ENCODE results near the gene NUDT16L1.

Gene NUDT16L1

DNA sequence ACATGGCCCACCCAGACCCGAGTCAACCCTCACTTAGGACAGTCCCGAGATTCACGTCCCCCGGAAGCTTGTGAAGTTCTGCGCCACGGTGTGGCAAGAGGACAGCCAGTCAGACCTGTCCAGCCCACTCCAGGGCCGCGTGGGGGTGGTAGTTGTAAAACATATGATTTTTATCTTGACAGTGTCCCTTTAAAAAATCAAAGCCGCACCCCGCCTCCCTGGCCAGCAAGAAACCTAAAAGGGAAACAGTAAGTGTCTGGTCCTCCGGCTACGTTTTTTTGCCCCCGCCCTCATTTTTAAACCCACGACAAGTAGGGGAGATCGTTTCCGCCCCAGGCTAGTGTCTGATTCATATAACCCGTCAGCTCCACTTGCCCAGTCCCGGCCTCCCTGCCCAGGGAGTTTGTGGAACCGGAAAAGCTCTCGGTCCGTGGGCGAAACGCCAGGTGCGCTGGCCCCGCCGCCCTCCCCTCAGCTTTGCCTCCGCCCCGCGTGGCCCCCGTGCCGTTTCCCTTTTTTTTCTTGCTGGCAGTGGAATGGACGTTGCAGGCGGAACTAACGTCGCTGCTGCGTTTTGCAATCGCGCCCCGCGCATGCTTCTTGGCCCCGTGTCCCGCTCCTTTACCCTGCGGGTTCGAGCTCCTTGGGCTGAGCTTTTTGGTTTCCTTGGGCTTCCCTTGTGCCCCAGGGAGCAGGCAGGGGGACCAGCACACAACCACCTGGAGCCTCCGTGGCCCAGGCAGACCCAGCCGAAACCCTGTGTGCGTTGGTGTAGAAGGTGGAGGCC is 13.3 kb upstream of the NUDT16L1 start:
- TF ChIP-seq, protein P1, sequence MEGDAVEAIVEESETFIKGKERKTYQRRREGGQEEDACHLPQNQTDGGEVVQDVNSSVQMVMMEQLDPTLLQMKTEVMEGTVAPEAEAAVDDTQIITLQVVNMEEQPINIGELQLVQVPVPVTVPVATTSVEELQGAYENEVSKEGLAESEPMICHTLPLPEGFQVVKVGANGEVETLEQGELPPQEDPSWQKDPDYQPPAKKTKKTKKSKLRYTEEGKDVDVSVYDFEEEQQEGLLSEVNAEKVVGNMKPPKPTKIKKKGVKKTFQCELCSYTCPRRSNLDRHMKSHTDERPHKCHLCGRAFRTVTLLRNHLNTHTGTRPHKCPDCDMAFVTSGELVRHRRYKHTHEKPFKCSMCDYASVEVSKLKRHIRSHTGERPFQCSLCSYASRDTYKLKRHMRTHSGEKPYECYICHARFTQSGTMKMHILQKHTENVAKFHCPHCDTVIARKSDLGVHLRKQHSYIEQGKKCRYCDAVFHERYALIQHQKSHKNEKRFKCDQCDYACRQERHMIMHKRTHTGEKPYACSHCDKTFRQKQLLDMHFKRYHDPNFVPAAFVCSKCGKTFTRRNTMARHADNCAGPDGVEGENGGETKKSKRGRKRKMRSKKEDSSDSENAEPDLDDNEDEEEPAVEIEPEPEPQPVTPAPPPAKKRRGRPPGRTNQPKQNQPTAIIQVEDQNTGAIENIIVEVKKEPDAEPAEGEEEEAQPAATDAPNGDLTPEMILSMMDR (IDR thresholded peaks at IDR 0.05; ENCODE audit: extremely low read depth, missing control alignments): no peak
- no peak for DNase-seq (ENCODE audit: low spot score)

DNA sequence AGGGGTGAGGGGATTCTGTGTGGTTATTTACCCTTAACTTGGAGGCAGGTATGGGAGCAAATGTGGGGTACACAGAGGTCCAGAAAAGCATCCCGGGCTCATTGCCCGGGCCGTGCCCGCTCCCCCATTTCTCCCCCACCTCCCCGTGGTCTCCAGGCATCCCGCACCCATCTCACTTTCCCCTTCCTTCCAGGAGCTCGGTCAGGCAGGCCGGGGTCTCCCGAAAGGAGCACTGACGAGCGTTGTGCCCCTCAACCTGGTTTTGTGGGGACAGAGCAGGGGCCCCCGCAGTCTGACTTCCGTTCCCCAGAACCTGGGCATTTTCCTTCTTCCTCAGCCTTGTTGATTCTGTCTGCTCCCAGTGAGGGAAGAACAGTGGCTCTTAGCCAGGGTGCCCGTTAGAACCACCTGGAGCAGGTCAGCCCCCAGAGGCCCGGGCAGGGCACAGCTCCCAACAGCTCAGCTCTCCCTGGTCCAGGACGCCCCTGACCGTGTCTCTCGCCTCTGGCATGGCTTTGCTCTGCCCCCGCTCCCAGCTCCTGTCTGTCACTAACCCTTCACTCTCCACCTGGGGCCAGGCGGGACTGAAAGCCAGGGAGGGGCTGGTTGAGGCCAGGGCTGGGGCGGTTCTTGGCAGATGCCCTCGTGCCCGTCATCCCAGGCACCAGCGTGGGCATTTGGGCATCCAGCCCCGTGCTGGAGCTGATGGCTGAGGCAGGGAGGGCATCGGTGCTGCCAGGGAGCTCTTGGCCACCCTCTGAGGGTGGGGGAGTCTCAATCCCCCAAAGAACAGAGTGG is 12.5 kb upstream of the NUDT16L1 start:
- TF ChIP-seq, protein P1 (IDR thresholded peaks at IDR 0.05; ENCODE audit: extremely low read depth, missing control alignments): no peak
- DNase-seq (ENCODE audit: low spot score): no peak

DNA sequence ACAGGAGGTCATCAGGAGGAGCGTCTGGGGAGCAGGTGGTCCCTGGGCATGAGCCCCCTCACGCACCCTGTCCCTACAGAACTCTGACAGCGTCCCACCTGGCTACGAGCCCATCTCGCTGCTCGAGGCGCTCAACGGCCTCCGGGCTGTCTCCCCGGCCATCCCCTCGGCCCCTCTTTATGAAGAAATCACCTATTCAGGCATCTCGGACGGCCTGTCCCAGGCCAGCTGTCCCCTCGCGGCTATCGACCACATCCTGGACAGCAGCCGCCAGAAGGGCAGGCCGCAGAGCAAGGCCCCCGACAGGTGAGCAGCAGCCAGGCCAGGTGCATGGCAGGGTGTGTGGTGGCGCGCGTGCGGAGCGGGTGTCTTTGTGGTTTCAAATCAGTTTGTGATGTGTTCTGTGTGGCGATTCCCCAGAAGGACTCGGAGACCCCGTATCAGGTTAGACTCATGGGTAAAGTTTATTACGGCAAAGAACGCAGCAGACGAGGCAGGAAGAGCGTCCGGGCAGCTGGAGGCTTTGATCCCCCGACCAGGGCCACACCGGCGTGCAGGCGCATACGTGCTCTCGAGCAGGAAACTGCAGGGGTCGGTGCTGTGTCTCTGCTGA is 11.8 kb upstream of the NUDT16L1 start:
- no peak for DNase-seq (ENCODE audit: low spot score)
- TF ChIP-seq, protein P1 (IDR thresholded peaks at IDR 0.05; ENCODE audit: extremely low read depth, missing control alignments): no peak

DNA sequence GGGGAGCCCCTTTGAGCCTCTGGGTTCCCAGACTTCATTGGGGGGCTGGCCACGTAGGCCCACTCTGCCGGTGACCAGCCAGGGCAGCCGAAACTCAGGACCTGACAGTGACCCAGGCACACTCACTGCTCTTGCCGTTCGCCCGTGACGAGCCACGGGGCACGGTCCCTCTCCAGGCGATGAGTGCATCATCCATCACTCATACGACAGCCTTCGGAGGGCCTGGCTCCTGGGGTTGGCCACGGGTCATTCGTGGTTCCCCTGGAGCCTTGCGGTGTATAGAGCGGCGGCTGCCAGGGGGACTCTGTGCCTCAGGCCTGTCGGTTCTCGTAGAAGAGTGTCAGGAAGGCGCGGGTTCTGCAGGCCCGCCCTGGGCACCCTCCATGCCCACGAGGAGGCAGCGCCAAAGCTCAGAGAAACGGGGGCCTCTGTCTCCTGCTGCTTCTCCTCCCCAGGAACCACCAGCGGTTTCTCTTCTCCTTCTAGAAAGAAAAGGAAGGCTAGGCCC is 11.2 kb upstream of the NUDT16L1 start:
- TF ChIP-seq, protein P1 (IDR thresholded peaks at IDR 0.05; ENCODE audit: extremely low read depth, missing control alignments): no peak
- DNase-seq (ENCODE audit: low spot score): no peak

DNA sequence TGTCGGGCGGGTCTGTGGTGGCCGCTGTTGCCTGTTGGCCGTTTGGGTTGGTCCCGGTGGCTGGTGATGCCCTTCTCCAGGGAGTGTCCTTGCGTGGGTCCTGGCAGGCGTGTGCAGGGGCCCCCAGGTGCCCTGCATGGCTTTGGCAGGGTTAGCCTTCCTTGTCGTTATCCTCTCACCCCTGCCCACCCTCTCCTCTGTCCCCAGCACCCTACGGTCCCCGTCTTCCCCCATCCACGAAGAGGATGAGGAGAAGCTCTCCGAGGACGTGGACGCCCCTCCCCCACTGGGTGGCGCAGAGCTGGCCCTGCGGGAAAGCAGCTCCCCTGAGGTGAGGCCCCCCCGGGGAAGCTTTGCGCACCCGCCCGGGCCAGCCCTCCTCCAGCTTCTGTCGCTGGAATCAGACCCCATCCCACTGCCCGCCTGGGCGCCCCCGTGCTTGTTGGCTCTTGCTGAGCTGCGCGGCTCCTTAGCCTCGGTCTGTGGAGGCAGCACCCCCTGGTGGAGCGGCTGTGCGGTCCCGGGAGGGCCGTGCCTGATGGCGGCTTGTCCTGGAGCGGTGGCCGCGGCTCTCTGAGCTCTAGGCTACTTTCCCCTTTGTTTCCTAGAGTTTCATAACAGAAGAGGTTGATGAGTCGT is 10.6 kb upstream of the NUDT16L1 start:
- TF ChIP-seq, protein P1 (IDR thresholded peaks at IDR 0.05; ENCODE audit: extremely low read depth, missing control alignments): no peak
- DNase-seq (ENCODE audit: low spot score): no peak

DNA sequence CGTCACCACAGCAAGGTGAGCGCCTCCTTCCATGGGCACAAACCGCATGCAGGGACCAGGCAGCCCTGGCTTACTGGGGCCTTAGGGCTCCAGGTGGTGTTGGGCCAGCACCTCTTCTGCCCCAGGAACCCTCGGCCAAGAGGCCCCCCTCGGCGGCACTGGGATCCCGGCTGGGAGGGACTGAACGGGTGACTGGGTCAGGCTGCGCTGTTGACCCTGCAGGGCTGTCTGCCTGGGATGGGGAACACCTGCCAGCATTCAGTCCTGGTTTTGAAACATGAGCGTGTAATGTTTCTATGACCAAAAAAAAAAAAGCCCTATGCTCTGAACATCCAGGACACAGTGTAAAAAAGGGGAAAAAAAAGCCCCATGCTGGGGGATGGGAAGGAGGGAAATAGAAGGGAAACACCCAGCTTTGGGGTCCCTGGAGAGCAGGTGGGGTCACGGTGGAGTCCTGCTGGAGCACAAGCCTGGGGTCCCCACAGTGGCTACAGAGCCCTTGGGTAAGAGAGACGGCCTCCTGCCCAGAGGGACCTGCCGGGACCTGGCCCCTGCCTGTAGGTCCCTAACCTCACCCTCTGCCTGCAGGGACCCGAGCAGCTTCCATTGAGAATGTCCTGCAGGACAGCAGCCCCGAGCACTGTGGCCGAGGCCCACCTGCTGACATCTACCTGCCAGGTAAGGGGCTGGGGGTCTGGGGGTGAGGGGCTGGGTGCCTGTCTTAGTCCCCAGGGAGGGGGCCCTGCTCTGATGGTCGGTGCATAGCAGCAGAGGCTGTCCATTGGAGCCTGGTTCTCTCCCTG is 9.9 kb upstream of the NUDT16L1 start:
- no peak for DNase-seq (ENCODE audit: low spot score)
- TF ChIP-seq, protein P1 (IDR thresholded peaks at IDR 0.05; ENCODE audit: extremely low read depth, missing control alignments): no peak

All from GM20000 (cell line).